GM12801 (cell line): ENCODE data around the gene TTBK1.

ENCODE experiments used
- TF ChIP-seq, protein P1 (sequence below): IDR thresholded peaks from one replicate; pipeline ENCODE4 v1.5.1; 2011; ENCODE audit warnings: control low read depth; ENCODE audit not compliant: insufficient read length; ENCODE audit errors: extremely low read depth

TTBK1 gene

DNA sequence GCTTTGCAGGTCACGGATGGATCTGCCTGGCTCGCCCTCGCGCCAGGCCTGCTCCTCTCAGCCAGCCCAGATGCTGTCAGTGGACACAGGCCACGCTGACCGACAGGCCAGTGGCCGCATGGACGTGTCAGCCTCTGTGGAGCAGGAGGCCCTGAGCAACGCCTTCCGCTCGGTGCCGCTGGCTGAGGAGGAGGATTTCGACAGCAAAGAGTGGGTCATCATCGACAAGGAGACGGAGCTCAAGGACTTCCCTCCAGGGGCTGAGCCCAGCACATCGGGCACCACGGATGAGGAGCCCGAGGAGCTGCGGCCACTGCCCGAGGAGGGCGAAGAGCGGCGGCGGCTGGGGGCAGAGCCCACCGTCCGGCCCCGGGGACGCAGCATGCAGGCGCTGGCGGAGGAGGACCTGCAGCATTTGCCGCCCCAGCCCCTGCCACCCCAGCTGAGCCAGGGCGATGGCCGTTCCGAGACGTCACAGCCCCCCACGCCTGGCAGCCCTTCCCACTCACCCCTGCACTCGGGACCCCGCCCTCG lies 19.6 kb downstream of the TTBK1 start:
- TF ChIP-seq, protein P1, sequence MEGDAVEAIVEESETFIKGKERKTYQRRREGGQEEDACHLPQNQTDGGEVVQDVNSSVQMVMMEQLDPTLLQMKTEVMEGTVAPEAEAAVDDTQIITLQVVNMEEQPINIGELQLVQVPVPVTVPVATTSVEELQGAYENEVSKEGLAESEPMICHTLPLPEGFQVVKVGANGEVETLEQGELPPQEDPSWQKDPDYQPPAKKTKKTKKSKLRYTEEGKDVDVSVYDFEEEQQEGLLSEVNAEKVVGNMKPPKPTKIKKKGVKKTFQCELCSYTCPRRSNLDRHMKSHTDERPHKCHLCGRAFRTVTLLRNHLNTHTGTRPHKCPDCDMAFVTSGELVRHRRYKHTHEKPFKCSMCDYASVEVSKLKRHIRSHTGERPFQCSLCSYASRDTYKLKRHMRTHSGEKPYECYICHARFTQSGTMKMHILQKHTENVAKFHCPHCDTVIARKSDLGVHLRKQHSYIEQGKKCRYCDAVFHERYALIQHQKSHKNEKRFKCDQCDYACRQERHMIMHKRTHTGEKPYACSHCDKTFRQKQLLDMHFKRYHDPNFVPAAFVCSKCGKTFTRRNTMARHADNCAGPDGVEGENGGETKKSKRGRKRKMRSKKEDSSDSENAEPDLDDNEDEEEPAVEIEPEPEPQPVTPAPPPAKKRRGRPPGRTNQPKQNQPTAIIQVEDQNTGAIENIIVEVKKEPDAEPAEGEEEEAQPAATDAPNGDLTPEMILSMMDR: no peak

DNA sequence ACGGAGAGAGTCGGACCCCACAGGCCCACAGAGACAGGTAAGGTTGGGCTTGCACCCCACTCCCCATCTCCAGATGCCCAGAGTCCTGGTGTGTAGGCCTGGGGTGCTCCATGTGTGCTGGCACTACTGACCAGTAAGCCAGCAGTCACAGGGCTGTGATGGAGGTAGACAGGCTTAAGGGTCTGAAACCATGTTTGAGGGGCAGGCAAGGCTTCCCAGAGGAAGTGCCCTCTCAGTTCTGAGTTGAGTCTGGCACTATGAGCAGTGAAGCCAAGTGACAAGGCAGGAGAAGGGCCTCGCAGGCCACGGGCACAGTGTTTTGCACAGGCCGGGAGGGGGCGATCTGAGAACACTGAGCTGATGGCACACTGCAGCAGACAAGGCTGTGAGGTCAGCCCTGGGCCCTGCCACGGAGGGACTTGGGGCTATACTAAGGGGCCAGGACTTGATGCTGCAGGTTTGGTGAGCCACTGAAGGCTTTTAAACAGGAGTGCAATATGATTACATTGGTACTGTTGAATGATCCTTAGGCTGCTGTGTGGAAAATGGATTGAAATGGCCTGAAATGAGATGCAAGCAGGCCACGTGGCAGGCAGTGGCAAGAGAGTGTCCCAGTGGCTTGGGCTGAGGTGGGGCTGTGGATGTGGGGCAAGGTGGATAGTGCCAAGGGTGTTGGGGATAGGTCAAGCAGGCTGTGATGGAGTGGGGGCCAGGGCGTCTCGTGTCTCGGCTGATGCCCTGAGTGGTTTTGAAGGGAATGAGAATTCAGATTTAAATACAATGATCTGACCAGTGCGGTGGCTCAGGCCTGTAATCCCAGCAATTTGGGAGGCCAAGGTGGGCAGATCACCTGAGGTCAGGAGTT lies 20.3 kb downstream of the TTBK1 start:
- TF ChIP-seq, protein P1: peak; percentile 44

DNA sequence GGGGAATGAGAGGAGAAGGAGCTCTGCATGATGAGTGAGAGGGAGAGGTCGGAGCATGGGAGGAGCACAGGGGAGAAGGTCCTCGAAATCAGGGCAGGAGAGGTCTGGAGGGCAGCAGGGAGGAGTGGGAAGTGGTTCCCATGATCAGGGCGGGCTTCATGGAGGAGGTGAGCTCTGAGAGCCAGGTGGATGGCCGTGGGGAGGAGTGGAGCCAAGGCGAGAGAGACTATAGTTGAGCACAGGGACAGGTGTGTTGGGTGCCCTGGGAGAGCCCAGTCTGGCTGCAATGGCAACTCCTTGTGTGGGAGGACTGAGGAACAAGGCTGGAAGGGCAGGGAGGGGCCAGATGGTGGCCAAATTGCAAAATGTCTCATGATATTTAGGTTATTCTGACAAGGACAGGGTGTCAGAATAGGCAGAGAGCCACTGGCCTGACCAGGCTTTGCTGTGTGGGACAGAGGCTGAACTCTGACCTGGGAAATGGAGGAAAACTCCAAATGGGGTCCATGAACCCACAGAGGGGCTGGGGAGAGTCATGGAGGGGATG lies 21.4 kb downstream of the TTBK1 start:
- TF ChIP-seq, protein P1: no peak

DNA sequence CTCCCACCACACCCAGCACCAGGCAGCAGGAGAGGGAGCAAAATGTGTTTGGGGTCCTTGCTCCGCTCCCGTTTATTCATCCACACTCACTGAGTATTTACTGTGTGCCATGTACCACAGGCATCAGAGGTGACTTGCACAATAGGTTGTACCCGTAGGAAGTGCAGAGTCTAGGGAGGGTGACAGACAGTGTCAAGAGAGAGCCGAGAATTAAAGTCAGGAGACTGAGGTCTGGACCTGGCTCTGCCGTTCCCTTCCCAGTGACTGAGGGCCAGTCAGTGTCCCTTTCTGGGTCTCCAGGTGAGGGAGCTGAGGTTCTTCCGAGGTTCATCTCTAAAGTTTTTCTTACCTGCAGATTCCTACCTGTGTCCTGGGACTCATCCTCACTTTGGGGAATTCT lies 22.3 kb downstream of the TTBK1 start:
- TF ChIP-seq, protein P1: no peak

DNA sequence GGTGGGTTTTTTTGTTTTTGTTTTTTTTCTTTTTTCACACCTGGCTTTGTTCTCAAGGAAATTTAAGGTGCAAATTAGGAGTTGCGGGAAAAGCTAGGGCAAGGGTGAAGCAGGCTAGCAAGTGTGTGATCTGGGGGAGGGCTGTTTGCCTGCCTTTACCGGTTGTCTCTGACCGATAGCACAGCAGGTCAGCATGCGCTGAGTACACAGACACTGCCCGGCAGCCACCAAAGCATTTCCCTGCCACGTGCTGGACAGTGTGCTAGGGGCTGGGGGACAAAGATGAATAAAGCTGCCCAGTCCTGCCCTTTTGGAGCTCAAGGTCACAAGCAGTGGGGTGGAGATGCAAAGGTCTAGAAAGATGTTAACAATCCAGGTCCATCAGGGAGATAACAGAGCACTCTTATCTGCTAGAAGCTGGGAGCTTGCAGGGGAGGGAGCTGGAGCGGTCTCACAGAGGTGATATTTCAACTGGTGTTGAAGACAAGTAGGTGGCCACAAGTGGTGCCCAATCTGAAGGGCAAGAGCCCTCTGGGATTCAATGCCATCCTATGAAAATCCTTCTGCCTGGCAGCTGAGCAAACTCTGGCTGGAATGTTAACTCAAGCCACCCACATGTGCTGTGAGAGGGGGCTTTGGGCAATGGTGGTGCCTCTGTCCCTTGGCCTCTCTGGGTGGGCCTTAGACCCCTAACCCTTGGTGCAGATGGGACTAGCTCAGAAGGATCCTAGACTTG lies 24.5 kb downstream of the TTBK1 start:
- TF ChIP-seq, protein P1: no peak

DNA sequence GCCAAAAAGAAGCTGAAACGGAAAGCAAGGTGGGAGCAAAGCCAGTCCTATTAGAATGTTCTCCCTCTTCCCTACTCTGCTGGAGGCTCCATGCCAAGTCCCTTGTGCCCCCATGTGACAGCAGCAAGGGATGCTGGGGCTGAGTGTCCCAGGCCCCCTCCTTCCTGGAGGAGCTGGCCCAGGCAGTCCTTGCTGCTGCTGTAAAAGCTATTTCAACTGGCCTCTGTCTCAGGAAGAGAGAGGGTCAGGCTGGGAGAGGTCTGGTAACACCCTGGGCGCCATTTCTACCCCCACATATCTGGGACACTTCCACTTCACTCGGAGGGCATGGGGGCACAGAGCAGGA lies 25.0 kb downstream of the TTBK1 start:
- TF ChIP-seq, protein P1: no peak

DNA sequence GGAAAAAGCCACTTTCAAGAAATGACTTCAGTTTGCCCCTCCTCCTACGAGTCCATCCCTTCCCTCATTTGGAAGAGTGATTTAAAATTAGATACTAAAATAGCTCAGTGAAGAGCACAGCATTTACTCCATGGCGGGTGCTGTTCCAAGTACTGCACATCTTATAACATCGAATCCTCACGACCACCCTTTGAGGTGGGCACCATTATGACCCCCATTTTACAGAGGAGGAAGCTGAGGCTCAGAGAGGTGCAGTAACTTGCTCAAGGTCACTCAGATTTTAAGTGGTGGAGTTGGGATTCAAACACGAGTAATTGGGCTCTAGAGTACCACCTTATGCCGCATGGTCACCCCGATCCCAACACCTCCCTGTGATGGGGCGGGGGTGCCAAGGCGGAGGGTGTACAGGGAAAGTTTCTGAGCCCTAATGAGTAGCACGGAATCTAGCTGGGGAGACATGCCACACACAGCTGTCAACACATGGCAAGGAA lies 25.5 kb downstream of the TTBK1 start:
- TF ChIP-seq, protein P1: no peak
